HepG2 (cell line): ENCODE measurements around the gene KRT3. TPM values are rescaled to one million over a fixed set of nuclear protein-coding genes. Genes with fewer than 3 reads are reported as not detected.

Experiments used
- ATAC-seq: fragments of 200-7000 bp; cut with Tn5 transposase; 3 replicates; pipeline ENCODE4 v1.9.1; 2020; ENCODE audit warnings: mild to moderate bottlenecking, moderate library complexity
- BruUV-seq: library from RNA; stranded (reverse); fragments of 400-500 nt; replicated peaks from 2 replicates; lab custom pipeline; 2021; lab: Mats Ljungman, UMichigan
- CTCF ChIA-PET: fragments of 300-600 bp; formaldehyde crosslinking; extraction: SDS; loops from one replicate; lab custom pipeline; 2021; ENCODE audit warnings: low total read pairs, inconsistent platforms, low intra/inter-chr PET ratio; lab: Yijun Ruan, JAX
- POLR2A ChIA-PET: fragments of 350-600 bp; sonication (Branson Sonifier 250); formaldehyde crosslinking; loops from one replicate; lab custom pipeline; 2020; ENCODE audit warnings: antibody characterized with exemption, inconsistent platforms; lab: Yijun Ruan, JAX
- DNase-seq: peaks from one replicate; pipeline ENCODE4 v3.0.0-alpha.2; 2015; ENCODE audit warnings: low spot score
- FAIRE-seq: peaks from 3 replicates; lab custom pipeline; 2011; peaks lifted over from hg19 to GRCh38; lab: Jason Lieb, UNC
- H2AFZ ChIP-seq: one replicate; pipeline ENCODE4 v1.6.1; 2011; ENCODE audit warnings: low read length, inconsistent platforms
- H3K27ac ChIP-seq: fragments of 300-600 bp; 3 replicates; pipeline ENCODE4 v1.8.0; 2011; ENCODE audit warnings: mixed run types, mild to moderate bottlenecking, mixed read lengths, low read length, inconsistent platforms; ENCODE audit not compliant: insufficient read depth; ENCODE audit errors: extremely low read length
- H3K27me3 ChIP-seq, 2 experiments: fragments of 200-600 bp in 1 of 2; 2 replicates in 1 of 2; 3 replicates in 1 of 2; pipeline versions ENCODE4 v1.6.0 to v1.8.0; 2011; ENCODE audit warnings: low read length in 2 of 2, mild to moderate bottlenecking in 2 of 2, moderate library complexity in 2 of 2, inconsistent platforms in 1 of 2; ENCODE audit not compliant: insufficient read depth in 2 of 2, control insufficient read depth in 1 of 2
- H3K36me3 ChIP-seq, 2 experiments: fragments of 200-600 bp in 1 of 2; replicated peaks in 1 of 2; 2 replicates in 1 of 2; 3 replicates in 1 of 2; pipeline versions ENCODE4 v1.5.1 to v1.8.0; 2011; ENCODE audit warnings: low read length in 2 of 2, inconsistent platforms in 1 of 2; ENCODE audit not compliant: insufficient read depth in 2 of 2, control insufficient read depth in 1 of 2
- H3K4me1 ChIP-seq: 2 replicates; pipeline ENCODE4 v1.5.1; 2012; ENCODE audit warnings: low read length, inconsistent platforms; ENCODE audit not compliant: insufficient read depth
- H3K4me2 ChIP-seq: 2 replicates; pipeline ENCODE4 v1.6.0; 2011; ENCODE audit warnings: low read depth, low read length, inconsistent platforms
- H3K4me3 ChIP-seq, 3 experiments: fragments of 200-600 bp in 1 of 3; sonication (generic), shearing (Covaris generic) in 1 of 3; replicated peaks in 1 of 3; 2 replicates each; pipeline ENCODE4 v1.5.1; 2011 to 2016; ENCODE audit warnings: low read length in 3 of 3, inconsistent platforms in 2 of 3, low read depth in 2 of 3, mild to moderate bottlenecking in 2 of 3, control low read depth in 1 of 3, mixed read lengths in 1 of 3; ENCODE audit not compliant: insufficient read depth in 1 of 3
- H3K79me2 ChIP-seq: one replicate; pipeline ENCODE4 v1.6.1; 2011; ENCODE audit warnings: low read length, inconsistent platforms; ENCODE audit not compliant: insufficient read depth
- H3K9ac ChIP-seq: 2 replicates; pipeline ENCODE4 v1.6.0; 2011; ENCODE audit warnings: mild to moderate bottlenecking, low read depth, low read length, inconsistent platforms; ENCODE audit not compliant: insufficient read depth
- H3K9me3 ChIP-seq: 2 replicates; pipeline ENCODE4 v1.5.1; 2012; ENCODE audit warnings: mild to moderate bottlenecking, low read length
- H4K20me1 ChIP-seq: 2 replicates; pipeline ENCODE4 v1.6.0; 2011; ENCODE audit warnings: inconsistent platforms, mild to moderate bottlenecking, low read length, moderate library complexity; ENCODE audit not compliant: insufficient read depth
- GMEB1 ChIP-seq: sonication (generic); formaldehyde crosslinking; IDR thresholded peaks from 2 replicates; pipeline ENCODE4 v1.5.1; 2020; ENCODE audit warnings: missing genetic modification reagents, mild to moderate bottlenecking, borderline replicate concordance
- HOMEZ ChIP-seq: IDR thresholded peaks from 2 replicates; pipeline ENCODE4 v1.6.1; 2016; ENCODE audit warnings: low read depth
- MEIS1 ChIP-seq: sonication (generic); formaldehyde crosslinking; IDR thresholded peaks from 2 replicates; pipeline ENCODE4 v1.9.0; 2021; ENCODE audit warnings: mild to moderate bottlenecking, missing genetic modification reagents, moderate library complexity, borderline replicate concordance
- PLSCR1 ChIP-seq: sonication (generic); formaldehyde crosslinking; IDR thresholded peaks from 2 replicates; pipeline ENCODE4 v1.5.0; 2020; ENCODE audit warnings: missing genetic modification reagents, mild to moderate bottlenecking, borderline replicate concordance
- SATB2 ChIP-seq: sonication (generic); formaldehyde crosslinking; IDR thresholded peaks from 2 replicates; pipeline ENCODE4 v1.5.0; 2020; ENCODE audit warnings: missing genetic modification reagents
- SMARCC2 ChIP-seq: fragments of 450-650 bp; IDR thresholded peaks from 2 replicates; pipeline ENCODE4 v1.6.1; 2017; ENCODE audit warnings: antibody characterized with exemption, mild to moderate bottlenecking
- ZFX ChIP-seq: sonication (generic); formaldehyde crosslinking; IDR thresholded peaks from 2 replicates; pipeline ENCODE4 v1.4.0; 2020; ENCODE audit warnings: mild to moderate bottlenecking, low read depth, missing genetic modification reagents, moderate library complexity
- ZNF256 ChIP-seq: sonication (generic); formaldehyde crosslinking; conservative IDR thresholded peaks from 2 replicates; pipeline ENCODE4 v1.4.0; 2020; ENCODE audit warnings: missing genetic modification reagents
- ZNF292 ChIP-seq: sonication (generic); formaldehyde crosslinking; IDR thresholded peaks from 2 replicates; pipeline ENCODE4 v1.8.1; 2022; ENCODE audit warnings: mild to moderate bottlenecking, low read depth, missing genetic modification reagents, borderline replicate concordance
- ZNF570 ChIP-seq: sonication (generic); formaldehyde crosslinking; IDR thresholded peaks from 2 replicates; pipeline ENCODE4 v1.4.0; 2020; ENCODE audit warnings: mild to moderate bottlenecking, missing genetic modification reagents, borderline replicate concordance
- WGBS: methylation state at CpG from one replicate; pipeline ENCODE4 v1.1.6; 2017; ENCODE audit warnings: low lambda C conversion rate; 5-methylcytosine and 5-hydroxymethylcytosine counted together
- in situ Hi-C: cut with HindIII; loops from 2 replicates; pipeline ENCODE4 v1.10.0; 2017; ENCODE audit warnings: low pct_unique_long_range_greater_than_20kb; ENCODE audit not compliant: extremely low pct_ligation_motif_present
- intact Hi-C: fragments of 100-400 bp; cut with micrococcal nuclease; formaldehyde crosslinking; loops from one replicate; pipeline ENCODE4 v1.10.0; 2022; ENCODE audit not compliant: unreplicated experiment
- polyA plus RNA-seq, 8 experiments: library from polyadenylated mRNA; depleted of rRNA in 3 of 8; stranded (reverse) in 7 of 8; unstranded in 1 of 8; fragments of >200 nt; fragmentation: Illumina TruSeq in 4 of 8; extraction: Trizol in 4 of 8; gene quantifications; 2 replicates each; pipeline versions ENCODE4 v1.2.1 to v1.2.3, GENCODE V29; 2011 to 2016; ENCODE audit warnings: low read depth in 4 of 8, missing spikeins in 1 of 8, mixed read lengths in 1 of 8; ENCODE audit not compliant: insufficient read depth in 1 of 8
- total RNA-seq, 5 experiments: library from RNA; depleted of rRNA; stranded (reverse); fragments of >200 nt; fragmentation: Illumina TruSeq; extraction: Trizol; gene quantifications; 2 replicates each; pipeline ENCODE4 v1.2.3, GENCODE V29; 2016; ENCODE audit warnings: low read depth in 1 of 5

KRT3 gene
- total and polyA plus RNA-seq, 2 of the 13 experiments (the other 11 are each of a cell fraction or from before 2014, with no cell fraction given), result not detected

- no TSS peak for BruUV-seq
- POLR2A ChIA-PET, result no interaction called here
- Histone ChIP-seq H3K27me3 (peaks cover 5 to 53% of the 10 kb centered on the region in 2 experiments), H3K36me3 (no peaks in the 10 kb centered on the region), H3K79me2 (no peaks in the 10 kb centered on the region), H3K27ac (no peak overlapping the region), H4K20me1 (no peaks in the 10 kb centered on the region), H2AFZ (no peak overlapping the region), H3K4me2 (no peak overlapping the region), H3K9ac (no peak overlapping the region), H3K4me3 (no peak overlapping the region), H3K9me3 (no peaks in the 10 kb centered on the region), H3K4me1 (no peaks in the 10 kb centered on the region)
- intact Hi-C loops (no loop called here), in situ Hi-C loops (no loop called here)
- DNase-seq (no peak), FAIRE-seq (no peak), ATAC-seq (0 out of 3 replicates have a peak, but pooled peaks have one; percentile 21)
- TF ChIP-seq ZNF292 (no peak), SMARCC2 (no peak), MEIS1 (CRISPR knock-in tag) (no peak), SATB2 (CRISPR knock-in tag) (no peak), HOMEZ (CRISPR knock-in tag) (no peak)
- 0% methylated on average over 1 of the region's 4 CpGs for WGBS
- CTCF ChIA-PET, result no interaction called here
Measured at GRCh38 chr12:52834727-52835001, 38.7 kb upstream of the KRT3 start.

GRCh38 chr12:52833922-52834726 is 38.2 kb upstream of the KRT3 start, which contains the start of gene KRT79:
Gene KRT79 (minus strand): TSS chr12:52834311. CDS start chr12:52834260, 51 bp downstream.
- no peaks in the 10 kb centered on the region for H4K20me1 ChIP-seq
- no peak within 1 kb of the TSS for H3K4me2 ChIP-seq
- H3K27ac ChIP-seq, result no peak within 1 kb of the TSS
- H2AFZ ChIP-seq, result no peak within 1 kb of the TSS
- FAIRE-seq, result no peak
- intact Hi-C loops, result no loop called here
- no TSS peak for BruUV-seq
- in situ Hi-C loops, result no loop called here
- H3K9me3 ChIP-seq, result no peaks in the 10 kb centered on the region
- POLR2A ChIA-PET, result no interaction called here
- DNase-seq, result no peak
- 42% methylated on average over 14 of the region's 22 CpGs for WGBS
- no peak for ATAC-seq
- no peaks in the 10 kb centered on the region for H3K4me1 ChIP-seq
- CTCF ChIA-PET, result no interaction called here
- H3K9ac ChIP-seq, result no peak within 1 kb of the TSS
- peaks cover 5 to 47% of the 10 kb centered on the region in 2 experiments for H3K27me3 ChIP-seq
- TF ChIP-seq ZFX (CRISPR knock-in tag) (no peak), ZNF256 (CRISPR knock-in tag) (no peak), ZNF570 (CRISPR knock-in tag) (no peak), PLSCR1 (CRISPR knock-in tag) (no peak), GMEB1 (CRISPR knock-in tag) (no peak)
- H3K79me2 ChIP-seq, result no peaks in the 10 kb centered on the region
- no peak within 1 kb of the TSS for H3K4me3 ChIP-seq
- no peaks in the 10 kb centered on the region for H3K36me3 ChIP-seq
